GM12878 (cell line): ENCODE measurements around the gene REEP1. TPM values are rescaled to one million over a fixed set of nuclear protein-coding genes. Genes with fewer than 3 reads are reported as not detected.

ENCODE experiments used
- BHLHE40 ChIP-seq, 2 experiments: fragments of 450-650 bp in 1 of 2; IDR thresholded peaks; 2 replicates each; pipeline ENCODE4 v1.6.1; 2011 to 2017; ENCODE audit warnings: low read depth in 2 of 2, borderline replicate concordance in 1 of 2, improper control_type of control experiment in 1 of 2, low read length in 1 of 2, mild to moderate bottlenecking in 1 of 2
- BMI1 ChIP-seq: fragments of 450-650 bp; IDR thresholded peaks from 2 replicates; pipeline ENCODE4 v1.6.1; 2016; ENCODE audit warnings: mild to moderate bottlenecking, moderate library complexity, borderline replicate concordance
- CBFB ChIP-seq: IDR thresholded peaks from 2 replicates; pipeline ENCODE4 v1.6.1; 2016; ENCODE audit warnings: antibody characterized with exemption, low read depth
- CEBPZ ChIP-seq: fragments of 150-350 bp; IDR thresholded peaks from 2 replicates; pipeline ENCODE4 v1.6.1; 2016; ENCODE audit warnings: low read depth, low read length
- EP300 ChIP-seq, 2 experiments: fragments of 150-350 bp in 1 of 2; IDR thresholded peaks; 2 replicates each; pipeline ENCODE4 v1.6.1; 2011 to 2012; ENCODE audit warnings: low read depth in 2 of 2, low read length in 2 of 2, borderline replicate concordance in 1 of 2, improper control_type of control experiment in 1 of 2, inconsistent platforms in 1 of 2; ENCODE audit not compliant: control insufficient read depth in 1 of 2
- IRF3 ChIP-seq: fragments of 450-650 bp; IDR thresholded peaks from 2 replicates; pipeline ENCODE4 v1.6.1; 2014; ENCODE audit warnings: mild to moderate bottlenecking
- IRF5 ChIP-seq: fragments of 450-650 bp; IDR thresholded peaks from 2 replicates; pipeline ENCODE4 v1.6.1; 2017; ENCODE audit warnings: borderline replicate concordance
- KDM1A ChIP-seq: fragments of 200-600 bp; sonication (generic); IDR thresholded peaks from 2 replicates; pipeline ENCODE4 v1.6.1; 2016; ENCODE audit warnings: borderline replicate concordance
- MTA2 ChIP-seq: fragments of 450-650 bp; IDR thresholded peaks from 2 replicates; pipeline ENCODE4 v1.6.1; 2016; ENCODE audit warnings: low read depth, mild to moderate bottlenecking, moderate library complexity
- SIX5 ChIP-seq: IDR thresholded peaks from 2 replicates; pipeline ENCODE4 v1.6.1; 2011; ENCODE audit warnings: mild to moderate bottlenecking, low read depth, low read length, moderate library complexity; ENCODE audit not compliant: severe bottlenecking
- YBX1 ChIP-seq: fragments of 450-650 bp; IDR thresholded peaks from 2 replicates; pipeline ENCODE4 v1.6.1; 2016; ENCODE audit warnings: antibody characterized with exemption
- ZNF207 ChIP-seq: fragments of 450-650 bp; IDR thresholded peaks from 2 replicates; pipeline ENCODE4 v1.6.1; 2014; ENCODE audit warnings: antibody characterized with exemption, mild to moderate bottlenecking, borderline replicate concordance
- ZSCAN29 ChIP-seq: fragments of 450-650 bp; IDR thresholded peaks from 2 replicates; pipeline ENCODE4 v1.6.1; 2017; ENCODE audit warnings: mild to moderate bottlenecking, moderate library complexity
- ZZZ3 ChIP-seq: IDR thresholded peaks from 2 replicates; pipeline ENCODE4 v1.6.1; 2011; ENCODE audit warnings: low read depth; ENCODE audit not compliant: control insufficient read depth, insufficient read length
- polyA plus RNA-seq, 11 experiments: library from polyadenylated mRNA; depleted of rRNA in 4 of 11; unstranded in 6 of 11; stranded (reverse) in 5 of 11; fragments of >200 nt; fragmentation: Nextera tagmentation in 4 of 11; fragmentation: Illumina TruSeq in 1 of 11; extraction: Ambion mirVana in 4 of 11; extraction: Trizol in 1 of 11; gene quantifications; 1 replicate in 1 of 11; 2 replicates in 10 of 11; pipeline versions ENCODE4 v1.2.1 to v1.2.3, GENCODE V29; 2011 to 2016; ENCODE audit warnings: inconsistent platforms in 2 of 11, missing spikeins in 2 of 11, low read depth in 1 of 11
- total RNA-seq, 4 experiments: library from RNA; depleted of rRNA in 3 of 4; stranded (reverse); fragments of >200 nt in 3 of 4; fragmentation: Illumina TruSeq in 1 of 4; extraction: Trizol in 1 of 4; gene quantifications; 2 replicates each; pipeline versions ENCODE4 v1.2.1 to v1.2.3, GENCODE V29; 2013 to 2021
- TF ChIP-seq, protein P1 (sequence below), 3 experiments: IDR thresholded peaks in 2 of 3; conservative IDR thresholded peaks in 1 of 3; 2 replicates each; pipeline ENCODE4 v1.5.1; 2011; ENCODE audit warnings: low read depth in 3 of 3, low read length in 3 of 3, mild to moderate bottlenecking in 3 of 3, control low read depth in 2 of 3, moderate library complexity in 2 of 3, inconsistent platforms in 1 of 3, mixed read lengths in 1 of 3; ENCODE audit not compliant: control insufficient read depth in 2 of 3, insufficient read depth in 1 of 3; ENCODE audit errors: extremely low read depth in 1 of 3
- TF ChIP-seq, protein P2 (sequence below): fragments of 150-350 bp; IDR thresholded peaks from 2 replicates; pipeline ENCODE4 v1.6.1; 2014; ENCODE audit warnings: mild to moderate bottlenecking, low read depth, low read length

The REEP1 gene
- total and polyA plus RNA-seq, 10 of the 15 experiments (the other 5 are each of a cell fraction or from before 2014, with no cell fraction given) = 0.02 to 0.30 (median 0.09) TPM; not detected in 1

- TF ChIP-seq, protein P1, sequence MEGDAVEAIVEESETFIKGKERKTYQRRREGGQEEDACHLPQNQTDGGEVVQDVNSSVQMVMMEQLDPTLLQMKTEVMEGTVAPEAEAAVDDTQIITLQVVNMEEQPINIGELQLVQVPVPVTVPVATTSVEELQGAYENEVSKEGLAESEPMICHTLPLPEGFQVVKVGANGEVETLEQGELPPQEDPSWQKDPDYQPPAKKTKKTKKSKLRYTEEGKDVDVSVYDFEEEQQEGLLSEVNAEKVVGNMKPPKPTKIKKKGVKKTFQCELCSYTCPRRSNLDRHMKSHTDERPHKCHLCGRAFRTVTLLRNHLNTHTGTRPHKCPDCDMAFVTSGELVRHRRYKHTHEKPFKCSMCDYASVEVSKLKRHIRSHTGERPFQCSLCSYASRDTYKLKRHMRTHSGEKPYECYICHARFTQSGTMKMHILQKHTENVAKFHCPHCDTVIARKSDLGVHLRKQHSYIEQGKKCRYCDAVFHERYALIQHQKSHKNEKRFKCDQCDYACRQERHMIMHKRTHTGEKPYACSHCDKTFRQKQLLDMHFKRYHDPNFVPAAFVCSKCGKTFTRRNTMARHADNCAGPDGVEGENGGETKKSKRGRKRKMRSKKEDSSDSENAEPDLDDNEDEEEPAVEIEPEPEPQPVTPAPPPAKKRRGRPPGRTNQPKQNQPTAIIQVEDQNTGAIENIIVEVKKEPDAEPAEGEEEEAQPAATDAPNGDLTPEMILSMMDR (IDR thresholded peaks at IDR 0.05 in 2 of 3, conservative IDR thresholded peaks at IDR 0.05 in 1 of 3; ENCODE audit: control insufficient read depth in 2 of 3, extremely low read depth in 1 of 3, insufficient read depth in 1 of 3, low read depth in 3 of 3, low read length in 3 of 3) = no peak
- TF ChIP-seq CEBPZ (no peak), KDM1A (no peak), IRF3 (no peak), ZZZ3 (no peak), MTA2 (no peak), SIX5 (no peak), ZNF207 (peak; percentile 86; the same call in 1 of the 2 replicates), ZSCAN29 (no peak), CBFB (no peak), BHLHE40 (IDR thresholded peaks at IDR 0.05; ENCODE audit: borderline replicate concordance in 1 of 2, low read depth in 2 of 2, low read length in 1 of 2) (peak; percentile 19 to 83; a peak in 2 of 4 replicates), IRF5 (no peak), BMI1 (no peak), YBX1 (no peak), EP300 (IDR thresholded peaks at IDR 0.05; ENCODE audit: borderline replicate concordance in 1 of 2, control insufficient read depth in 1 of 2, low read depth in 2 of 2, low read length in 2 of 2) (no peak)
- TF ChIP-seq, protein P2, sequence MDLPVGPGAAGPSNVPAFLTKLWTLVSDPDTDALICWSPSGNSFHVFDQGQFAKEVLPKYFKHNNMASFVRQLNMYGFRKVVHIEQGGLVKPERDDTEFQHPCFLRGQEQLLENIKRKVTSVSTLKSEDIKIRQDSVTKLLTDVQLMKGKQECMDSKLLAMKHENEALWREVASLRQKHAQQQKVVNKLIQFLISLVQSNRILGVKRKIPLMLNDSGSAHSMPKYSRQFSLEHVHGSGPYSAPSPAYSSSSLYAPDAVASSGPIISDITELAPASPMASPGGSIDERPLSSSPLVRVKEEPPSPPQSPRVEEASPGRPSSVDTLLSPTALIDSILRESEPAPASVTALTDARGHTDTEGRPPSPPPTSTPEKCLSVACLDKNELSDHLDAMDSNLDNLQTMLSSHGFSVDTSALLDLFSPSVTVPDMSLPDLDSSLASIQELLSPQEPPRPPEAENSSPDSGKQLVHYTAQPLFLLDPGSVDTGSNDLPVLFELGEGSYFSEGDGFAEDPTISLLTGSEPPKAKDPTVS = no peak
Measured at GRCh38 chr2:86195055-86195807, 142.2 kb downstream of the REEP1 start, which contains the start of gene IMMT (continued).
